OCI-LY1 (cell line): ENCODE measurements around the gene PSENEN.

ENCODE experiments used
- H2AFZ ChIP-seq: fragments of 200-600 bp; sonication (generic), shearing (Covaris generic); 2 replicates; pipeline ENCODE4 v1.6.0; 2014; ENCODE audit warnings: antibody characterized with exemption, mild to moderate bottlenecking, low read length
- H3F3A ChIP-seq: fragments of 200-600 bp; sonication (generic), shearing (Covaris generic); 2 replicates; pipeline ENCODE4 v1.6.0; 2014; ENCODE audit warnings: mild to moderate bottlenecking, antibody characterized with exemption, low read length, moderate library complexity; ENCODE audit not compliant: insufficient read depth
- H3K27ac ChIP-seq: fragments of 200-600 bp; sonication (generic); 2 replicates; pipeline ENCODE4 v1.5.1; 2014; ENCODE audit warnings: low read length, mixed run types, mild to moderate bottlenecking, low read depth; ENCODE audit not compliant: poor library complexity, severe bottlenecking
- H3K27me3 ChIP-seq: fragments of 200-600 bp; sonication (generic); 2 replicates; pipeline ENCODE4 v1.6.0; 2014; ENCODE audit warnings: antibody characterized with exemption, mild to moderate bottlenecking, low read length, moderate library complexity; ENCODE audit not compliant: insufficient read depth
- H3K36me3 ChIP-seq: fragments of 200-600 bp; sonication (generic); 2 replicates; pipeline ENCODE4 v1.6.1; 2014; ENCODE audit warnings: mild to moderate bottlenecking, antibody characterized with exemption, low read length, moderate library complexity, mixed read lengths; ENCODE audit not compliant: insufficient read depth
- H3K4me1 ChIP-seq: fragments of 200-600 bp; sonication (generic); 2 replicates; pipeline ENCODE4 v1.5.1; 2014; ENCODE audit warnings: mild to moderate bottlenecking, low read length, moderate library complexity; ENCODE audit not compliant: insufficient read depth, severe bottlenecking
- H3K4me2 ChIP-seq: fragments of 200-600 bp; sonication (generic), shearing (Covaris generic); 2 replicates; pipeline ENCODE4 v1.6.1; 2014; ENCODE audit warnings: low read length
- H3K4me3 ChIP-seq: fragments of 200-600 bp; sonication (generic); 2 replicates; pipeline ENCODE4 v1.5.1; 2014; ENCODE audit warnings: low read length, low read depth, mild to moderate bottlenecking, mixed read lengths; ENCODE audit not compliant: poor library complexity, severe bottlenecking
- H3K79me2 ChIP-seq: fragments of 200-600 bp; shearing (Covaris generic); 2 replicates; pipeline ENCODE4 v1.6.1; 2016; ENCODE audit warnings: mixed run types, low read length, mixed read lengths; ENCODE audit not compliant: insufficient read depth
- H3K9ac ChIP-seq: fragments of 200-600 bp; sonication (generic), shearing (Covaris generic); 2 replicates; pipeline ENCODE4 v1.6.1; 2014; ENCODE audit warnings: mild to moderate bottlenecking, low read length, mixed read lengths
- H3K9me2 ChIP-seq: fragments of 200-600 bp; sonication (generic), shearing (Covaris generic); 2 replicates; pipeline ENCODE4 v1.6.1; 2014; ENCODE audit warnings: low read depth, mild to moderate bottlenecking, low read length, mixed read lengths
- H3K9me3 ChIP-seq: fragments of 200-600 bp; shearing (Covaris generic); 2 replicates; pipeline ENCODE4 v1.6.1; 2014; ENCODE audit warnings: low read length, mixed read lengths
- H4K20me1 ChIP-seq: fragments of 200-600 bp; sonication (generic), shearing (Covaris generic); 2 replicates; pipeline ENCODE4 v1.6.0; 2016; ENCODE audit warnings: mild to moderate bottlenecking, low read length; ENCODE audit not compliant: insufficient read depth
- EZH2 ChIP-seq: fragments of 200-600 bp; sonication (generic), shearing (Covaris generic); IDR thresholded peaks from 2 replicates; pipeline ENCODE4 v1.8.0; 2017; ENCODE audit warnings: borderline replicate concordance, mixed run types, mild to moderate bottlenecking, antibody characterized with exemption, low read length, moderate library complexity, mixed read lengths
- TF ChIP-seq, protein P1 (sequence below): fragments of 200-600 bp; sonication (generic), shearing (Covaris generic); IDR thresholded peaks from 2 replicates; pipeline ENCODE4 v1.5.1; 2017; ENCODE audit warnings: mild to moderate bottlenecking, antibody characterized with exemption, low read length, moderate library complexity, mixed read lengths

The PSENEN gene, protein sequence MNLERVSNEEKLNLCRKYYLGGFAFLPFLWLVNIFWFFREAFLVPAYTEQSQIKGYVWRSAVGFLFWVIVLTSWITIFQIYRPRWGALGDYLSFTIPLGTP

DNA sequence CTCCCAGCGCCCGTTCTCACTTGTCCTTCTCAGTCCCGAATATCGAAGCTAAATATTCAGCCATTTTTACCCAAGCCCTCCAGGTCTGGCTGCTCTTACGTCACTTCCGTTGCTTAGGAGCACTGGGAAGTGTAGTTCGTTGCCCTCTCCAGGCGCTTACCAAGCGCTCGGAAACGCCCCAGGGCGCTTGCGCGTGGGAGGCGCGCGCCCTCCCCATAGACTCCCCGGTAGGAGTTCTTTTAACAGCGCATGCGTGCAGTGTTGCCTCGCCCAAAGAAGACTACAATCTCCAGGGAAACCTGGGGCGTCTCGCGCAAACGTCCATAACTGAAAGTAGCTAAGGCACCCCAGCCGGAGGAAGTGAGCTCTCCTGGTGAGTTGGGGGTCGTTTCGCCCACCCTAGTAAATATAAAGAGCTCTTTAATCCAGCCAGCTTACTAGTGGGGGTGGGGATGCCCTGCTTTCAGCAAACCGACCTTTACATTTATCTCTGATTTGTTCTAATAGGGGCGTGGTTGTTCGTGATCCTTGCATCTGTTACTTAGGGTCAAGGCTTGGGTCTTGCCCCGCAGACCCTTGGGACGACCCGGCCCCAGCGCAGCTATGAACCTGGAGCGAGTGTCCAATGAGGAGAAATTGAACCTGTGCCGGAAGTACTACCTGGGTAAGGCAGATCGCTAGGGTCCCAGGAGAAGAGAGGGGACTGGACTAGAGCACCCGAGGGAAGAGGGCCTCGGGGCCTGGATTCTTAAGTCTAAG is at the start of gene PSENEN, which contains the start of gene U2AF1L4:
PSENEN (plus strand) TSS at position 324 of the 759 bp plus-strand sequence; CDS start at position 604, 280 bp downstream.
U2AF1L4 (minus strand) TSS at position 91 of the 759 bp plus-strand sequence; CDS start at position 64, 27 bp downstream.
- no peak within 1 kb of the TSS for H2AFZ ChIP-seq
- no peaks in the 10 kb centered on the region for H3K27me3 ChIP-seq
- no peaks in the 10 kb centered on the region for H3K9me2 ChIP-seq
- no peaks in the 10 kb centered on the region for H4K20me1 ChIP-seq
- peak within 1 kb of the TSS; percentile 92 for H3K9ac ChIP-seq
- H3K79me2 ChIP-seq, result no peaks in the 10 kb centered on the region
- TF ChIP-seq, protein P1, sequence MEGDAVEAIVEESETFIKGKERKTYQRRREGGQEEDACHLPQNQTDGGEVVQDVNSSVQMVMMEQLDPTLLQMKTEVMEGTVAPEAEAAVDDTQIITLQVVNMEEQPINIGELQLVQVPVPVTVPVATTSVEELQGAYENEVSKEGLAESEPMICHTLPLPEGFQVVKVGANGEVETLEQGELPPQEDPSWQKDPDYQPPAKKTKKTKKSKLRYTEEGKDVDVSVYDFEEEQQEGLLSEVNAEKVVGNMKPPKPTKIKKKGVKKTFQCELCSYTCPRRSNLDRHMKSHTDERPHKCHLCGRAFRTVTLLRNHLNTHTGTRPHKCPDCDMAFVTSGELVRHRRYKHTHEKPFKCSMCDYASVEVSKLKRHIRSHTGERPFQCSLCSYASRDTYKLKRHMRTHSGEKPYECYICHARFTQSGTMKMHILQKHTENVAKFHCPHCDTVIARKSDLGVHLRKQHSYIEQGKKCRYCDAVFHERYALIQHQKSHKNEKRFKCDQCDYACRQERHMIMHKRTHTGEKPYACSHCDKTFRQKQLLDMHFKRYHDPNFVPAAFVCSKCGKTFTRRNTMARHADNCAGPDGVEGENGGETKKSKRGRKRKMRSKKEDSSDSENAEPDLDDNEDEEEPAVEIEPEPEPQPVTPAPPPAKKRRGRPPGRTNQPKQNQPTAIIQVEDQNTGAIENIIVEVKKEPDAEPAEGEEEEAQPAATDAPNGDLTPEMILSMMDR, result no peak
- TF ChIP-seq EZH2, result no peak
- H3K4me2 ChIP-seq, result peak within 1 kb of the TSS; percentile 87
- no peaks in the 10 kb centered on the region for H3K9me3 ChIP-seq
- H3K4me3 ChIP-seq, result peak within 1 kb of the TSS; percentile 91
- no peaks in the 10 kb centered on the region for H3F3A ChIP-seq
- H3K36me3 ChIP-seq, result no peaks in the 10 kb centered on the region
- H3K4me1 ChIP-seq, result peaks cover 68% of the 10 kb centered on the region
- H3K27ac ChIP-seq, result peak within 1 kb of the TSS; percentile 97

DNA sequence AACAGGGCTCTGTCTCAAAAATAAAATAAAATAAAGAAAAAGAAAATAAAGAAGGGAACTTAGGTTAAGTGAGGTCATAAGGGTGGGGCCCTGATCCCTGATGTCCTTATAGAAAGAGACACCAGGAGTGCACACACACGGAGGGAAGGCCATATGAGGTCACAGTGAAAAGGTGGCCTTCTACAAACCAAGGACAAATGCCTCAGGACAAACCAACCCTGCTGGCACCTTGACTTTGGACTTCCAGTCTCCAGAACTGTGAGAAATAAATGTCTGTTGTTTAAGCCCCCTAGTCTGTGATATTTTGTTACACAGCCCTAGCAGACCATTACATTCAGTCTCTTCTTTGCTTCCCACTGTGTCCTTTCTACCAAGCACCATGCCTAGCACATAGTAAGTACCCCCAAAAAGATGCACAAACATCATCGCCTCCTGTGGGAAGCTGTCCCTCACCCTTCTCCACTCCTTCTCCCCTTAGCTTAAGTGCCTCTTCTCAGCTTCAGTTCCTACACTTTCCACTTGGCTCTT is 49.5 kb upstream of the PSENEN start:
- Histone ChIP-seq H3K9me2 (no peaks in the 10 kb centered on the region), H3F3A (no peaks in the 10 kb centered on the region), H3K36me3 (no peaks in the 10 kb centered on the region), H3K27ac (no peak overlapping the region), H3K27me3 (no peaks in the 10 kb centered on the region), H3K4me1 (no peaks in the 10 kb centered on the region), H3K9ac (no peak overlapping the region), H2AFZ (no peak overlapping the region), H3K4me3 (no peak overlapping the region), H3K79me2 (no peaks in the 10 kb centered on the region), H4K20me1 (no peaks in the 10 kb centered on the region), H3K9me3 (no peaks in the 10 kb centered on the region), H3K4me2 (no peak overlapping the region)
- TF ChIP-seq, protein P1, result no peak
- no peak for TF ChIP-seq EZH2

DNA sequence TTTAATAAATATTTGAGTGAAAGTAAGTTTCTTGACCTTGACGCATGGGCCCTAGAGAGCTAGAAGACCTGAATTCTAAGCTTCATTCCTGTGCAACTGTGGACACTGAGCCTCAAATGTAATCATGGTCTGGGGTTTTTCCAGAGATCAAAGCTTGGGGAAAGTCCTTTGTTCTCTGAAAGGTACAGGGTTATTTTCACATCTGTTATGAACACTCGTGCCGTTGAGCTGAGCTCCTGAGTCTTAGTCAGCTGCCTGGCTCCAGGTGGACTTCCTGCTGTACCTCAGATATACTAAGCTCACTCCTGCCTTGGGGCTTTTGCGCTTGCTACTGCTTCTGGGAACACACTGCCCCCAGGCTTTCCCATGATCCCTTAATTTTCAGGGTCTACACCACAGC is 48.6 kb upstream of the PSENEN start:
- Histone ChIP-seq H3K4me2 (no peak overlapping the region), H3K36me3 (no peaks in the 10 kb centered on the region), H3K79me2 (no peaks in the 10 kb centered on the region), H3K9me2 (no peaks in the 10 kb centered on the region), H3K27ac (no peak overlapping the region), H3K9ac (no peak overlapping the region), H3K4me3 (no peak overlapping the region), H3K9me3 (no peaks in the 10 kb centered on the region), H2AFZ (no peak overlapping the region), H3K4me1 (peaks cover under 1% of the 10 kb centered on the region), H4K20me1 (no peaks in the 10 kb centered on the region), H3K27me3 (no peaks in the 10 kb centered on the region), H3F3A (no peaks in the 10 kb centered on the region)
- TF ChIP-seq EZH2, result no peak
- TF ChIP-seq, protein P1, result no peak
